Smooth muscle cell (in vitro differentiated cells): Measurements from ENCODE around the gene FRMD1. TPM values are rescaled to one million over a fixed set of nuclear protein-coding genes. Genes with fewer than 3 reads are reported as not detected.

ENCODE experiments used
- DNase-seq: peaks from one replicate; lab custom pipeline; 2025; ENCODE audit not compliant: unreplicated experiment; lab: John Stamatoyannopoulos, UW
- H2AFZ ChIP-seq: fragments of 200-600 bp; sonication (generic); 2 replicates; pipeline ENCODE4 v1.6.0; 2016; ENCODE audit warnings: antibody characterized with exemption, low read depth, mild to moderate bottlenecking
- H3F3A ChIP-seq: fragments of 200-600 bp; sonication (generic); 2 replicates; pipeline ENCODE4 v1.6.0; 2017; ENCODE audit warnings: antibody characterized with exemption, low read depth
- H3K27ac ChIP-seq: fragments of 200-600 bp; sonication (generic); 2 replicates; pipeline ENCODE4 v1.5.1; 2016; ENCODE audit warnings: low read depth, mild to moderate bottlenecking
- H3K27me3 ChIP-seq: fragments of 200-600 bp; sonication (generic); 2 replicates; pipeline ENCODE4 v1.6.1; 2016; ENCODE audit warnings: low read depth, mild to moderate bottlenecking
- H3K36me3 ChIP-seq: fragments of 200-600 bp; sonication (generic); 2 replicates; pipeline ENCODE4 v1.5.1; 2016; ENCODE audit warnings: low read depth
- H3K4me1 ChIP-seq: fragments of 200-600 bp; sonication (generic); 2 replicates; pipeline ENCODE4 v1.5.1; 2016; ENCODE audit warnings: low read depth
- H3K4me2 ChIP-seq: fragments of 200-600 bp; sonication (generic); 2 replicates; pipeline ENCODE4 v1.6.0; 2016; ENCODE audit warnings: mild to moderate bottlenecking
- H3K4me3 ChIP-seq: fragments of 200-600 bp; sonication (generic); 2 replicates; pipeline ENCODE4 v1.5.1; 2016; ENCODE audit warnings: mild to moderate bottlenecking
- H3K79me2 ChIP-seq: fragments of 200-600 bp; sonication (generic); 2 replicates; pipeline ENCODE4 v1.6.0; 2016; ENCODE audit warnings: low read depth, mild to moderate bottlenecking
- H3K9ac ChIP-seq: fragments of 200-600 bp; sonication (generic); 2 replicates; pipeline ENCODE4 v1.6.0; 2016; ENCODE audit warnings: low read depth
- H3K9me3 ChIP-seq: fragments of 200-600 bp; sonication (generic); replicated peaks from 2 replicates; pipeline ENCODE4 v1.5.1; 2016; ENCODE audit warnings: low read depth
- H4K20me1 ChIP-seq: fragments of 200-600 bp; sonication (generic); 2 replicates; pipeline ENCODE4 v1.6.0; 2016; ENCODE audit warnings: low read depth
- CTCF ChIP-seq: fragments of 200-600 bp; sonication (generic); IDR thresholded peaks from 2 replicates; pipeline ENCODE4 v1.5.1; 2017; ENCODE audit warnings: borderline replicate concordance, mild to moderate bottlenecking, antibody characterized with exemption; ENCODE audit not compliant: insufficient read depth, poor library complexity, severe bottlenecking
- WGBS: methylation state at CpG from one replicate; pipeline ENCODE4 v1.1.7; 2016; ENCODE audit warnings: low lambda C conversion rate; 5-methylcytosine and 5-hydroxymethylcytosine counted together
- polyA plus RNA-seq: library from polyadenylated mRNA; unstranded; fragments of >200 nt; fragmentation: Nextera tagmentation; extraction: Ambion mirVana; gene quantifications from 2 replicates; pipeline ENCODE4 v1.2.1, GENCODE V29; 2016
- total RNA-seq: library from RNA; depleted of rRNA; stranded (reverse); fragments of >200 nt; gene quantifications from 2 replicates; pipeline ENCODE4 v1.2.3, GENCODE V29; 2014

The FRMD1 gene
- total and polyA plus RNA-seq, 2 experiments from 2014 or later = not detected

DNA sequence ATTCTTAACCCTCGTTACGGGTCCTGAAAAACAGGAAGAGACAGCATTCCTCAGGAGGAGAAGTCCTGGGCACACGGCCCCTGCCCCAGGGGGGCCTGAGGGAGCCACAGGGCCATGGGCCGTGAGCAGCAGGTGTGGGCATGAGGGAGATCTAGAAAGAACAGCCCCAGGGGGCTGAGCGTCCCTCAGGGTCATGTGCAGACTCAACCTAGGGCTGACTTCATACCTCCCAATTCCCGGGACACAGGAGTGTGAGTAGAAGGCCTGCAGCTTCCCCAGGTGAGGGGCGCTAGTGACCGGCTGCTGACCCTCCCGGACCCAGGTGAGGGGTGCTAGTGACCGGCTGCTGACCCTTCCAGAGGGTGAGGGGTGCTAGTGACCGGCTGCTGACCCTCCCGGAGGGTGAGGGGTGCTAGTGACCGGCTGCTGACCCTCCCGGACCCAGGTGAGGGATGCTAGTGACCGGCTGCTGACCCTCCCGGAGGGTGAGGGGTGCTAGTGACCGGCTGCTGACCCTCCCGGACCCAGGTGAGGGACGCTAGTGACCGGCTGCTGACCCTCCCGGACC is 35.1 kb downstream of the FRMD1 start:
- TF ChIP-seq CTCF = no peak
- Histone ChIP-seq H3K9ac (no peak overlapping the region), H3K36me3 (no peaks in the 10 kb centered on the region), H4K20me1 (no peaks in the 10 kb centered on the region), H3K4me1 (no peaks in the 10 kb centered on the region), H3K79me2 (no peaks in the 10 kb centered on the region), H3K27ac (no peak overlapping the region), H3K9me3 (peaks cover 13% of the 10 kb centered on the region), H2AFZ (no peak overlapping the region), H3F3A (no peaks in the 10 kb centered on the region), H3K4me3 (no peak overlapping the region), H3K27me3 (no peaks in the 10 kb centered on the region), H3K4me2 (no peak overlapping the region)
- 91% methylated on average over 12 of the region's 21 CpGs for WGBS
- DNase-seq = no peak

DNA sequence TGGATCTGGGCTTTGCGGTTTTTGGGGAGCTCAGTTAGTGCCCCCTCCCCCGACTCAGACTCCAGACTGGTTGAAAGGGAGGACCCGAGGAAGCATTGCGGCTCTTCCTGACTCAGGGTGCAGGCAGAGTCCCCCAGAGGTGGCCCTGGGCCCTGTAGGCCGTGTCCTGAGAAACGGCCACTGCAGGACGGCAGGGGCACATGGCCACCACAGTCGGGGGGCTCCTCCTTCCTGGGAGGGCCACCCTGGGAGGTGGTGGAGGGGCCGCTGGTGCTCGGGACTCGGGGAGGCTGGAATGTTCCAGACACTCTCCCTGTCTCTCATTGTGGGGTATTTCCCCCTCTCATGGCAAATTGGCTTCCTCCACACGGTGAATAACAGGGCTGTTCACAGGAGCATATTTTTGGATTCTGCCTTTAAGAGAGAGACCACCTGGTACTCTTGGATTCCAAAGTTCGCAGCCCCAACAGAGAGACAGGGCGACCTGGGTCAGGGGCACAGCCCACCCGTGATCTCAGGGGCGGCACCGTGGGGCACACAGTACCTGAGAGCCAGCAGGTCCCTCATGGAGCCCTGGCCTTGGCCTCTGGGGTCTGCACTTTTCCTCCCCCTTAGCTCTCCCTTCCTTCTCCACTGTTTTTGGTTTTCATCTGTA is 35.7 kb downstream of the FRMD1 start:
- 98% methylated on average over 17 of the region's 17 CpGs for whole genome bisulfite sequencing
- Histone ChIP-seq H4K20me1 (no peaks in the 10 kb centered on the region), H3K9me3 (peaks cover 13% of the 10 kb centered on the region)

DNA sequence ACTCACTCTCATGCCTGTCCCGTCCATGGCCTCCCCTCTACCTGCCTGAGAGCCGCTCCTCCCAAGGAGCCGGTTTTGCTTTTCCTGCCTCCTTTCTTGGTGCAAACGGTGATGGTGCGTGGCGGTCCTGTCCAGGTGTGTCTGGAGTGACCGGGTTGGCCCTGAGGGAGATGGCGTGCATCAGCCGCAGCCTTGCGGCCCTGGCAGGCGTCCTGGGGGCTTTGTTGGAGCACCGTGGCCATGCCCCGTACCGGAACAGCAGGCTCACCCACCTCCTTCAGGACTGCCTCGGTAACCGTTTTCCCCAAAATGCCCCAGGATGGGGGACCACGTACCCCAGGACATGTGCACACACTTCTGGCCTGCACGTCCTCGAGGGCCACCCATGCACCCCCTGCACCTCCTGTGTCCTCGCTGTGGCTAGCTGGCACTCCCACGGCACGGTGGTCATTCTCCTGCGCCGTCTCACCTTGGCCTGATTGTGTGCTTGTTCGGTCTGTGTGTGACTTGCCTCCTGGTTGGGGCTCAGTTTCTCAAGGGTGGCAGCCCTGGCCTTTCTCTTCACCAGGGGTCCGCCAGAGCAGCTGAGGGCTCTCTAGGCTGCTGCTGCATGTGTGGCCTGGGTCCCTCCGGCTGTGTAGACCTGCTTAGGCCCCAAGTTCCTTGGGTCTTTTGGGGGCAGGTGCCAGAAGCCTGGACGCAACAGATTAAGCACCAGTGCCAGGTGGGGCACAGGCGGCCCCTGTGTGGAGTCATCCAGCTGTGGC is 36.4 kb downstream of the FRMD1 start:
- Histone ChIP-seq H4K20me1 (no peaks in the 10 kb centered on the region), H3K79me2 (no peaks in the 10 kb centered on the region), H3K27me3 (no peaks in the 10 kb centered on the region), H3F3A (no peaks in the 10 kb centered on the region), H3K4me3 (no peak overlapping the region), H3K27ac (no peak overlapping the region), H3K9ac (no peak overlapping the region), H3K36me3 (no peaks in the 10 kb centered on the region), H3K4me1 (no peaks in the 10 kb centered on the region), H2AFZ (no peak overlapping the region), H3K9me3 (peaks cover 13% of the 10 kb centered on the region), H3K4me2 (no peak overlapping the region)
- DNase-seq = no peak
- WGBS = 97% methylated on average over 28 of the region's 29 CpGs
- no peak for TF ChIP-seq CTCF

More for the DNA sequence above, 35.7 kb downstream of the FRMD1 start:
- Histone ChIP-seq H3K4me1 (no peaks in the 10 kb centered on the region), H3K4me3 (no peak overlapping the region), H3K36me3 (no peaks in the 10 kb centered on the region), H3K4me2 (no peak overlapping the region), H3K27ac (no peak overlapping the region), H2AFZ (no peak overlapping the region), H3K9ac (no peak overlapping the region), H3K27me3 (no peaks in the 10 kb centered on the region), H3F3A (no peaks in the 10 kb centered on the region), H3K79me2 (no peaks in the 10 kb centered on the region)
- no peak for DNase-seq
- no peak for TF ChIP-seq CTCF
